Cardiac fibroblast (primary cell): ENCODE measurements around the gene IL3.

Source experiments
- DNase-seq, 2 donors: peaks; one replicate each; pipeline versions ENCODE4 v3.0.0 to v3.0.0-alpha.2; 2010; ENCODE audit warnings: low read depth in 2 of 2
- H3K4me3 ChIP-seq, 2 donors: replicated peaks in 1 of 2; 1 replicate in 1 of 2; 2 replicates in 1 of 2; pipeline ENCODE4 v1.5.1; 2011; ENCODE audit warnings: low read depth in 2 of 2, low read length in 2 of 2, mild to moderate bottlenecking in 2 of 2, moderate library complexity in 1 of 2
- CTCF ChIP-seq: IDR thresholded peaks from one replicate; pipeline ENCODE4 v1.5.1; 2011; ENCODE audit warnings: low read depth, mild to moderate bottlenecking, low read length, inconsistent platforms

Gene IL3

DNA sequence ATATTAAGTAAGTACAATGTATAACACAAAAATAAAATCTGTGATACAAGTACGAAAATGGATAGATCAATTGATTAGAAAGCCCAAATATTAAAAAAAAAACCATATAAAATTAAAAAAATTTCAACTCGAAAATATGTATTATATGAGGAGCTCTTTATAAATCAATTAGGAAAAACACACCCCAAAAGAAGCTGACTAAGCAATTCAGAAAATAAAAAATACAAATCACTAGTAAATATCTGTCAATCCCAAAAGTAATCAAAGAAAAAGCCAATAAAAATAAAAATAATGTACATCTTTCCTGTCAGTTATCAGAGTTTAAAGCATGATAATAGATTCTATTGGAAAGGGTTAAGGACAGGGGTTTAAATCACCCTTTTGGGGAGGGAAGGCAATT lies 38.8 kb upstream of the IL3 start:
- no peak for DNase-seq
- no peak for TF ChIP-seq CTCF
- no peak overlapping the region for H3K4me3 ChIP-seq

DNA sequence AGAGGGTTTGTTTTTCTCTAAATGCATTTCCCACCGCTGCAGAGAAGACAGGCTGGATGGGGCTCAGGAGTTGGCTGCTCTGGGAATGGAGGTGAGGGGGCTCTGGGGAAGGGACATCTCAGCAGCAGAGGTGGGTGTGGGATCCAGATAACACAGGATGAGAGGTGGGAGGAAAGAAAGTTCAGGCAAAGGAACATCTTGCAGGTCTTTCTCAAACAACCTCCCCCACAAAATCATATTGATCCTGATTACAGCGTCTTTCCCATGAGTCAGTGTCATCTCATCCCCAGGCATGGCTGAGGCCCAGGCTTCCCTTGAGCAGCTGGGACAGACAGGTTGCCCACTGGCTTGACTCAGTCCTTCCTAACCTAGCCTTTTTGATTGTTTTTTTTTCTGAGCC lies 37.7 kb upstream of the IL3 start:
- no peak overlapping the region for H3K4me3 ChIP-seq
- no peak for TF ChIP-seq CTCF
- DNase-seq: no peak

GRCh38 chr5:132023258-132024116 lies 37.0 kb upstream of the IL3 start:
- no peak overlapping the region for H3K4me3 ChIP-seq
- no peak for TF ChIP-seq CTCF
- DNase-seq: no peak

DNA sequence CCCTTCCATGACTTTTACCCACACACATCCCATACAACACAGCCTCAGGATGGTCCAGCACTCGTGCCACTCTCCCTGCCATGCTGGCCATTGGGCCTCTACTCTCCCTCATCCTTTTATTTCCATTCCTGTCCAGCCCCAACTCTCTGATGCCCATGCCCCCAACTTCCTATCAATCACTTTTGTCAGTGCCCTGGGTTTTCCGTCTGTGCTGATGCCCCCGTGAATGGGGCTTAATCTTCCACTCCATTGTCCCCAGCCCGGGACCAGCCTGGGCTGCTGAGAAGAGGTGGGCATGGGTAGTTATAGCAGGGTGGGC lies 36.4 kb upstream of the IL3 start:
- H3K4me3 ChIP-seq: no peak overlapping the region
- TF ChIP-seq CTCF: no peak
- no peak for DNase-seq

GRCh38 chr5:132024789-132025402 lies 35.6 kb upstream of the IL3 start:
- H3K4me3 ChIP-seq: no peak overlapping the region
- no peak for DNase-seq
- no peak for TF ChIP-seq CTCF

GRCh38 chr5:132025403-132025971 lies 35.0 kb upstream of the IL3 start:
- TF ChIP-seq CTCF: no peak
- no peak for DNase-seq
- no peak overlapping the region for H3K4me3 ChIP-seq
